Inflammatory macrophage treated with lipopolysaccharide for 1 hour (primary cell): ENCODE results near the gene ANKH.

Source experiments
- DNase-seq, 2 donors: peaks; one replicate each; pipeline ENCODE4 v3.0.0-alpha.2; 2020 to 2022

The ANKH gene

DNA sequence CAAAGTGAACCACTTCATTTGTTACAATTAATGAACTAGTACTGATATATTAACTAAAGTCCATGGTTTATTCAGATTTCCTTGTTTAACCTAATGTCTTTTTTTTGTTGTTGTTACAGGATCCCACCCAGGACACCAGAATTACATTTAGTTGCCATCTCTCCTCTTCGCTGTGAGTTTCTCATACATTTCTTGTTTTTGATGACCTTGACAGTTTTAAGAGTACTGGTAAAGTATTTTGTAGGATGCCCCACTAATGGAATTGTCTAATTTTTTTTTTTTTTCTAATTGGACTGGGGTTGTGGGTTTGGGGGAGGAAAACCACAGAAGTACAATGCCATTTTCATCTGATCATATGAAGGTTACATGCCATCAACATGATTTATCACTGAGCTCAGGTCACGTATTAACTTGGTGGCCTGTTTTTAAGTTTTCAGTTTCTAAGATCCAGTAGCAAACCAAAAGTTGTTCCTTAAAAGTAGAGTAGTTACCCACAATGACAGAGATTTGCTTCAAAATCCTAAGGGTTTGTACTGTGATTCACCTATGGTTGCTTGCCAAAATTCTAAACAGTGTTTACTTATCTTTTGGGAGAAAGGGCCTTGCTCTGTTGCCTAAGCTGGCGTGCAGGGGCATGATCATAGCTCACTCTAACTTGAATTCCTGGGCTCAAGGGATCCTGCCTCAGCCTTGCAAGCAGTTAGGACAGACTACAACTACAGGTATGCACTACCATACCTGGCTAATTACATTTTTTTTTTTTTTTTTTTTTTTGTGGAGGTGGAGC is 211.6 kb downstream of the ANKH start:
- no peak for DNase-seq

DNA sequence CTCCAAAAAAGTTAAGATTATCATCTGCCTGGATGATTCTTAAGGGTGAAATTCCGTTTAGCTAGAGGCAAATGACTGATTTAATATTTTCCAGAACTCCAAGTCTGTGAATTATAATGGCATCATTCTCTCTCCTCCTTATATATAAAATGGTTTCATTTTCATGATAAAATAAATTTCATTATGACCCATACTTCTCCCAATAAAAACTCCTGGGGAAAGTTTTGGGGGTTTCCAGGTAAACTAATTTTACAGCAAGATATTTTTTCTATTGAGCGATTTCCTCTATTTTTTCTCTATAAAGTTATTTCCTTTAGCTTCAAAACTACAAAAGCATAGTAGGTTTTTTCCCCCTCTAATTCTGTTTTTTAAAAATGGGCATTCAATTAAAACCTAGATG is 214.7 kb downstream of the ANKH start:
- DNase-seq: no peak

DNA sequence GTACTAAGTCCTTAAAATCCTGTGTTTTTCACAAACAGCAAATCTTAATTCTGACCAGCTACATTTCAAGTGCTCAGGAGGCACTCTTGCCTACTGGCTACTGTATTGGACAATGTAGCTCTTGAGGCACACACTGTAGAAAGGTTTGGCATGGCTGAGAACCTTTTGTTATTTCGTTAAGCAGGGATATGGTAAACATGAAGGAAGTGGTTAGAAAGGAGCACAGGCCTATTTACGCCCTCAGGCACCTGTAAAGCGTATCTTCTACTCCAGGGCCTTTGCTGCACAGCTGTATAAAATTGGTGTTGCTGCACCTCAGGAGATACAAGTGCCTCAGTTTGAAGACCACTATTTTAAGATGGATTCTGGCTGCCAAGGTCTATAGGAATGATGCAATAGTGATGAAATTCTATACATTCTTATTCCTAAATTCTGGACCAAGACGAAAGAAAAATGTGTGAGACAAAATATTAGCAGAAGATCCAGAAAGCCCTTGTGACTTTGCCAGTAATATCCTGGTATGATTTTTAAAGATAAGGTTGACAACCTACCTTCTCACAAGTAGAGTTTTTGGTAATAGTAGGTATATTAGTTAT is 216.3 kb downstream of the ANKH start:
- DNase-seq: no peak
